ENCODE results near the gene GJA3.

Gene GJA3

DNA sequence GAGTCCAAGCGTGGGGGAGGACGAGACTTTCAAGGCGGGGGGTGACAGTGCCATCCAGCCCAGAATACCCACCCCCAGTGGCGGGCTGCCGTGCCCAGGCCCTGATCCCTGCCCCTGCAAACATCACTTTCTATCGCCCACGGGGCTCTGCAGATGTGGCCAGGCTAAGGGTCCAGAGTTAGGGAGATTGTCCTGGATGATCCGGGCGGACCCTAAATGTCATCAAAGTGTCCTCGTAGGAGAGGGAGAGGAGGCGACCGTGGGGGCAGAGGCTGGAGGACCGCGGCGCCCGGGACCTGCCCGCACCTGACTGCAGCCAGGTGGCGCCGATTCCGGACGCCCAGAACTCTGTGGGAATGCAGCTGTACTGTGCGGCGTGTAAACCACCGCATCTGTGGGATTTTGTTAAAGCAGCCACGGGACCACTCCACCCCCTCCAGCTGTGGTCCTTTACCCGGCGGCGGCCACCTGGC is 32.4 kb downstream of the GJA3 start:
- DNase-seq (ENCODE audit: low read depth in 1 of 2, low spot score in 1 of 2): no peak

DNA sequence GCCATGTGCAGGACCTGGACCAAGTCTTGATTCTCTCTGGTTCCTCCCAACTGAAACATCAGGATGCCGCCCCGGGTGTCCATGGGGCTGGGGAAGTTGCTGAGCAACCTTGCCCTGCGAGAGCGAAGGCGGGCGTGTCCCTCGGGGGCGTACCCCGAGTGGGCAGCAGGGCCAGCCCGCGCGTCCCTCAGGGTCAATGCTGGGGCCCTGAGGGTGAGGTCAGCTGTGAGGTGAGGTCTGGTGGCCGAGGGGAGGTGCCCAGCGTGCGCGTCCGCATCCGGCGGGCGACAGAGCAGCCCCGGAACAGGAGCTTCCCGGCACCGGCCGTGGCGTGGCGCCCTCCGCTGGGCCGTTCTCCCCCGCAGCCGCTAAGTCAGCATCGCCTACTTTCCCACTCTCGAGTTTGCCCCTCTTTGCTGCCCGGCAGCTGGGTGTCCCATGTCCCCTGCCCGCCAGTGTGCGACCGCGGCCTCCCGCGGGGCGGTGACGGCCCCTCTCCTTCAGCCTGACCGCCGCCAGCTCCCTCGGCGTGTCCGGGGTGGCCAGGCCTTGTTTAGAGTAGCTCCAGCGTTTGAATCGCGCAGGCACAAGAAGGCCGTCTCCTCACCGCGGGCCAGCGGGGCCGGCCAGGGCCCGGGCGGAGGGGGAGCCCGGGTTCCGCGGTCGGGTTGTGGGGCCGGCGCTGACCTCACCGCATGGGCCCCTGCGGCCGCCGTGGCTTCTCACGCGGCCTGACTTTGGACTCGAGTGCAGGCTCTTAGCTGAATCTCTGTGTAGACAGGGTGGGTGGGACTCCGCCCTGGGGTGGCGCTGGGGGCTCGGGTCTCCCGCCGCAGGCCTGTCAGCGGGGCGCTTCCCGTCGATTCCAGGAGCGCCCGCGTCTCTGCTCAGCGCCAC is 33.0 kb downstream of the GJA3 start:
- no peak for DNase-seq (ENCODE audit: low read depth in 1 of 2, low spot score in 1 of 2)

DNA sequence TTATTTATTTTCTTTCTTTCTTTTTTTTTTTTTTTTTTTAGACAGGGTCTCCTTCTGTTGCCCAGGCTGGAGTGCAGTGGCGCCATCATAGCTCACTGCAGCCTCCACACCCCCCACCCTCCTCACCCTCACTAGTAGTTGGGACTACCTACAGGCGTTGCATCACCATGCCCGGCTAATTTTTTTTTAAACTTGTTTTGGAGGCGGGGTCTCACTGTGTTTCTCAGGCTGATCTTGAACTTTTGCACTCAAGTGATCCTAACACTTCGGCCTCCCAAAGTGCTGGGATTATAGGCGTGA is 33.6 kb downstream of the GJA3 start:
- no peak for DNase-seq (ENCODE audit: low read depth in 1 of 2, low spot score in 1 of 2)

DNA sequence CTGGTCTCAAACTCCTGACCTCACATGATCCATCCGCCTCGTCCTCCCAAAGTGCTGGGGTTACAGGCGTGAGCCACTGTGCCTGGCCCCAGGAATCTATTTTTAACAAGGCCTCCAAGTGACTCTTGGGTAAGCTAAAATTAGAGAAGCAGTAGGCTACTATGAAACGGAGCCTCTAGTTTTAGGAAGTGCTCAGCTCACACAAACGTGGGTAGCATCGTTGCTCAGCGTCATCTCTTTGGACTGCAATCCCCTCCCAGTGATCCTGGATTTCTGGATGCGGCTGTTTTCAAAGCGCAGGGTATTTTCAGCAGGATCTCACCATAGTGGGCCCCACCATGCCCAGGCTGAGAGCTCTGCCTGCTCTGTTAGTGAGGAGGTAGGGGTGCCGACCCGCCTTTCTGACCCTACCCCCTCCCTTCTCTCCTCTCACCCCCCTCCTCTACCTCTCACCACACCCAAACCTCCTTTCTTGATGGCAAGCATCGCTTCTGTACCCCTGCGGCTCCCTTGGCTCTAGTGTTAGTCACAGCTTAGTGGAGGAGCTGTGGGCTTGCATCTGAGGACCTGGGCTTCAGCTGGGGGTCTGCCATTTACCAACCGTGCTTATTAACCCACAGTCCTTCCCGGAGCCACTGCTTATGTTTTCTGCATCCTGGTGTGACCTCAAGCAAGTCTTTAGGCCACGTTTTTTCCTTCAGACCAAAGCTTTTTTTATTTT is 34.2 kb downstream of the GJA3 start:
- DNase-seq (ENCODE audit: low read depth in 1 of 2, low spot score in 1 of 2): no peak

DNA sequence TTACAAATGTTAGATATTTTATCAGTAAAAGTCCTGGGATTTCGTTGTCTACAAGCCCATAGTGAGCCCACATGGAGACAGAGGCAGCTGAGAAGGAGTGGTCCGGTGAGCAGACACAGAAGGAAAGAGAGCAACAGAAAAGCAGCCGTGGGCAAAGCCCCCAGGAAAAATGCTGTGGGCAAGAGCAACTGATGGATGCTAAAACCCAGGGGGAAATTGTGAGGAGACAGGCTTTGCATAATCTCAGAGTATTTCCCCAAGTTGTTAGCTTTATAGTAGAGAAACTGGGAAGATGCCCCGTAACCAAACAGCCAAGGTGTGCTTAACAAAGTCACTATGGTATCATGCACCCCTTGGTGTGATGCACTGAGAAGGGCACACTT is 35.1 kb downstream of the GJA3 start:
- DNase-seq (ENCODE audit: low read depth in 1 of 2, low spot score in 1 of 2): no peak

DNA sequence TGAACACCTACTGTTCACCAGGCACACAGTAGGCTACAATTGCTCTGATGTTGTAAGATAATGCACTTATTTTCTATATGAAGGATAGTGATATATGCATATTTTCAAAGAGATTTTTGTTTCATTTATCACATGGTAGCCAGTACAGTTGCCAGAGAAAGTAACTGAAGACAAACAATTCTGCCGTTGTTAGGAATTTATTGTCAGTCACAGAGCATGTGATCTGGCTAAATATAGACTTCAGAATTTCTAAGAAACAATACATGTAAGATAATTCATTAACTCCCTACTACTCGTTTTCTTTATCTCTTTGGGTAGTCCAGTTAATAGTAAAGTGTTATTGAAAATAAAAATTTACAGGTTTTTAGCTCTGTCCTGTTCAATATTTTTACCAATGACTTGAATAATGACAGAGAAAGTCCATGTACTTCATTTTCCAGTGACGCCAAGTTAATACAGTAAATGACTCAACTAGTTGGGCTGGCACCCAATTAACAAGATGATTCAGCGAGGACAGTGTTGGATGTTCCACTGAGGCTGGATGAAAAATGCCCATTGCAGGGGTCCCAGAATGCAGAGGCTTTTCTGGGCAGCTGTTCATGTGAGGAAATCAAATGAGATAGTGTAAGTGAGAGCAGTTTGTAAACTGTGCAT is 35.6 kb downstream of the GJA3 start:
- DNase-seq (ENCODE audit: low read depth in 1 of 2, low spot score in 1 of 2): no peak

DNA sequence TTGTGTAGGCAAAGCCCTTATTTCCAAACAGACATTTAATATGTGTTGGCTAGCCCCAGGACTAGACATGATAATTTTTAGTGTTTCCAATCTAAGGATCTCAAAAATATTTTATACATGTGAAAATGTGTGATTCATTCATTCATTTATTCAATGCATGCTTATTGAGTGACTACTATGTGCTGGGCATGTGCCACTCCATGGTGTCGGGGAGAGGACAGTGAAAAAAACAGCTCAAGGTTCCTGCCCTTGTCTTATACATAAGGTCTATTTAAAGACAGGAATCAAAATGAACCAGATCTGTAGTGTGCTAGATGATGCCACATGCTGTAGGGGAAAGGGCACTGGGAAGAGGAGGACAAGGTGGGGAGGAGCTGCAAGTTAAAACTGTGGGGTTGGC is 36.5 kb downstream of the GJA3 start:
- DNase-seq (ENCODE audit: low read depth in 1 of 2, low spot score in 1 of 2): no peak

DNA sequence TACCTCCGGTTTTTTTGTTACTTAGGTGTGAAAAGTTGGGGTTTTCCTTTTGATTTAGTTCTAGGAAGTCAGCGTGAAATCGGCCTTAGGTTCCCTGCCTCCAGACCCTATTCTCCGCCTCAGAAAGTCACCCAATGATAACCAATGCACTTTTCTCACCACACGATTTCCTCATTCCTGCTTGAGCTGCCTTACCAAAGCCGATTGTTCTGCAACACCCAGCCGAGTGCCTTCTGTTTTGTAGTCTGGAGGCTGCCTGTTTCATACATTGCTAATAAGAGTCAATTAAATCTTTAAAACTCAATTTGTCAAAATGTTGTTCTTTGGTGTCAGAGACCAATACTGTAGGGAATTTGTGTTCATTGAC is 39.7 kb downstream of the GJA3 start:
- no peak for DNase-seq (ENCODE audit: low read depth in 1 of 2, low spot score in 1 of 2)

DNA sequence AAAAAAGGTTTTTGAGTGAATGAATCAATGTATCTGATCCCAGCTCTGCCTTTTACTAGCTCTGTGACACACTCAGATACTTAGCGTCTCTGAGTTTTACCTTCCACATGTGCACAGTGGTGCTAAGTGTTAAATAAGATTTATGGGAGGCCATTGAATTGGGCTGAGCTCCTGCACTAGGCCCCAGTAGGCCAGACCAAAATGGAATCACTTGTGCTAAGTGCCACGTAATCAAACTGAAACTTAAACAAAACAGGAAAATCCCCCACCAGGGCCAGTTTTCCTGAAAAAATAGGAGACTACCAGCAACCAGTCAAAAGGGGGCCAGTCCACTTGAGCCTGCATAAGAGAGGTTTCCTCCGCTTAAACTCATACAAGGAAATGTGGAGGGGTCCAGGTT is 40.9 kb downstream of the GJA3 start:
- no peak for DNase-seq (ENCODE audit: low read depth in 1 of 2, low spot score in 1 of 2)

DNA sequence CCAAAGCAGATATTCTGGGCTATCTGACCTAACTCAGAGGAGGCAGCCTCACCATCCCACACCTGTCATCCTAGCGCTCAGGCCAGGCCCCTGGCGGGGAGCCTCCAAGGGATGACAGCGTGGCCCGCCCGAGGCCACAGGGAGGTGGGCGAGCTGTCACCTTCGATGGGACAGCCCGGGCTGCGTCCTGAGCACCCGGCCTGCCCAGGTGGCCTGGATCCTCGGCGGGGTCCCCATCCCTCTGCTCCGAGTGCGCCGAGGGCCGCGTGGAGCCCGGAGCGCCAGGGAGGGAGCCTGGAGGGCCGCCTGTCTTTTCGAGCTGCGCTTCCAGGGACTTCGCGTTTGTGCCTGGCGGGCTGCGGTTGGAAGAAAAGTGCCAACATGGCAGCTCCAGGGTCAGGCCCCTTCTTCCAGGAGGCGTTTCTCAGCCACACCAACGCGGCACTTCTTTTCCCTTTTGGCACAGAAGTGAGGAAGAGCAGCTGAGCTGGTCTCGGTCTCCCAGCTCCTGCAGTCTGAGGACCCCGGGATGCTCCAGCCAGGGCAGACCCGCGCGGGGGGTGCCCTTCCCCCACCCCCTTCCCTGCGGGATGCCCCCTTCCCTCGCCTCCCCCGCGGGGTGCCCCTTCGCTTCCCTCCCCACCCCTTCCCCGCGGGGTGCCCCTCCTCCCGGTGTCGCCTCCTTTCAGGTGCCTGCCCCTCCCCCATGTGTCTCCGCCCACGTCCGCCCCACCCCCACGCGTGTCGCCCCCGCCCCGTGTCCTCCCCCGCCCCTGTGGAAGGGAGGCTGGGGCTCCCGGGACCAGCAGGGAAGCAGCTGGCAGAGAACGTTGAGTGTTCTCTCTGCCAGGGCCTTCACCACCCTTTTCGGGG is 42.3 kb downstream of the GJA3 start:
- peak; percentile 5 to 16 for DNase-seq (ENCODE audit: low read depth in 1 of 2, low spot score in 1 of 2)

DNA sequence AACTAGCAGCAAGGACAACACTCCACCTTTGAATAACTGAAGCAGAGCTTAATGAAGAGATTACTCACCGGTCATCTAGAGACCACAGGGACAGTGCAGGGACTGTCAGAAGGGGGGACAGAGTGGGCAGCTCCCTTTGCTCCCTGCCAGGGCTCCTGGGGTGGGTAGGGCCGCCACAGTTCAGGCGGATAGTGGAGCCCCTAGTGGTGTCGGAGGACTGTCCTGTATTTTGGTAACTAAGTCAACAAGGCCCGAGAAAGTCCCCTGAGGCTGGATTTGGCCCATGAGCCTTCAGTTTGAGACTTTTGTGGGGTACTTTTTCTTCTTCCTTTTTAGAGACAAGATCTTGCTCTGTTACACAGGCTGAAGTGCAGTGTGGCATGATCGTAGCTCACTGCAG is 44.6 kb downstream of the GJA3 start:
- DNase-seq (ENCODE audit: low read depth in 1 of 2, low spot score in 1 of 2): no peak

DNA sequence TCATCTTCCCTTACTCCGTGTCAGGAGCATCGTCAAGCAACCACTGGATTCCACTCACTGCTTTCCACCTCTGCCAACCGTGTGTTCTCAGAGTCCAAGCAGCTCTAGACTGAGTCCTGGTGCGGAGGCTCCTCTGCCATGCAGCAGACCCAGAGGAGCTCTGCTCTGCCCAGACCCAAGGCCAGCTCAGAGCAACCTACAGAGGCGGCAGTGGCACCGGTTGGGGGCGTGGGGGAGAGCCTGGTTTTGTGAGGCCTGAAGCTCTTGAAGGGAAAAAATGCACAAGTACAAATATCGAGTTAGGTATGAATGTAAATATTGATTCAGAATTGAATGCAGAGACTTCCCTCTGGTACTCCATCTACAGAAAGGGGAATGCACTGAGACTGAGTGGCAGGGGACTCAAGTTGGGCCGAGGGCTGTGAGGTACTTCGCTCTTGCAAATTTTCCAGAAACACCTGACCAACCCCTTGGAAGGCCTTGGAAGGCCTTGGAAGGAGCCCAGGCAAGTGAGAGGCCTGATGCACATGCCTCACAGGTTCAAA is 46.7 kb downstream of the GJA3 start:
- DNase-seq (ENCODE audit: low read depth in 1 of 2, low spot score in 1 of 2): no peak

DNA sequence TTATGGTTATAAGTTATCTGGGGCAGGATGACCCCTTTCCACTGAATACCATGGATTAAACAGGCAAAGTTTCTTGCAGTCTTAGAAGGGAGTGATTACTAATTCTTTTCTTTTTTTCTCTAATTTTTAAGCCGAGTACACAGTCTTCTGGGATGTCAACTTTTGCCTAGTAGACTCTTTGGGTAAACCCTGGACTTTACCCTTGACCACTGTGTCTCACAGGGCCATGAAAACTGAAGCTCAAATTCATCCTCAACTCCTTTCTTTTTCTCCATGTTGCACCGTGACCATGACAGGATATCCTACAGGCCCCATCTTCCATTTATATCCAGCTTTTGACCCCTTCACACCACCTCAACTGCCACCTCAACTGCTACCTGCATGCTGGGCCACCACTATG is 51.8 kb downstream of the GJA3 start:
- DNase-seq (ENCODE audit: low read depth in 1 of 2, low spot score in 1 of 2): no peak

DNA sequence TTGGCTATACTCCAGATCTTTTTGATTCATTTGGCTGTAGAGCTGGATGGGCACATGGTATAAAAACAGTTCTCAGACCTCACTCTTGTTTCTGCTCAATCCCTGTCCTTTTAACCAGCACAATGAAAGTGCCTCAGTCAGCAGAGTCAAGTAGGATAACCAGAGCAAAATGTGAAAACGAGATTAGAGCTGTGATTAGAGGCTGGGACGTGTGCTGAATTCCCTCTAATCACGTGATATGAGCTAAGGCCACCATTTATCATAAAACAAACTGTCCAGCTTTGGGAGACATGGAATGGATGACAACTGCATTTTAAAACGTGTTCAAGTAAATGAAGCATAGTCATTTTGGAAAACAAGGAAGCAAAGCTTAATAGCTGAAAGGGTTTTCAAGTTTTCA is 54.1 kb downstream of the GJA3 start:
- DNase-seq (ENCODE audit: low read depth in 1 of 2, low spot score in 1 of 2): no peak

DNA sequence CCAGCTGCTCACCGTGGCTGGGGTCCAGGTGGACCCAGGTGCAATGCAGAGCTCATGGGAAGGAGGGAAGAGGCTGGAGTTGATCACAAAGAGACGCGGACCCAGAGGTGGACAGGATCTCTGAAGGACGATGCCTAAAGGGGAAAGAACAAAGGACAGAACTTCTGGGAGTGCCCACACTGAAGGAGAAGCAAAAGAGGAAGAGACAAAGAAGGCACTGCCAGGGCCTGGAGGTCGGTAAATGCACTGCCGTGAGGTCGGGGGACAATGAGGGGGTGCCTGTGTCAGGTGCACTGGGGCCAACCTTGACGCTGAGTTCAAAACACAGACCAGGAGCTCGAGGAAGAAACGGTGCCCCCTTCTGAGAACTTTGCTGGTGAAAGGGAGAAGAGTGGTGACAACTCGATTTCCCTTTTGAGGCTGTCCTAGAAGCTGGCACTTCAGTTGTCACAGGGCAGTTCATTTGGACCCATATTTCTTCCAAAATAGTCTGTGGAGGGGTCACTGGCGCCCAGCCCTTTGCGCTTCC is 55.6 kb downstream of the GJA3 start:
- no peak for DNase-seq (ENCODE audit: low read depth in 1 of 2, low spot score in 1 of 2)

DNA sequence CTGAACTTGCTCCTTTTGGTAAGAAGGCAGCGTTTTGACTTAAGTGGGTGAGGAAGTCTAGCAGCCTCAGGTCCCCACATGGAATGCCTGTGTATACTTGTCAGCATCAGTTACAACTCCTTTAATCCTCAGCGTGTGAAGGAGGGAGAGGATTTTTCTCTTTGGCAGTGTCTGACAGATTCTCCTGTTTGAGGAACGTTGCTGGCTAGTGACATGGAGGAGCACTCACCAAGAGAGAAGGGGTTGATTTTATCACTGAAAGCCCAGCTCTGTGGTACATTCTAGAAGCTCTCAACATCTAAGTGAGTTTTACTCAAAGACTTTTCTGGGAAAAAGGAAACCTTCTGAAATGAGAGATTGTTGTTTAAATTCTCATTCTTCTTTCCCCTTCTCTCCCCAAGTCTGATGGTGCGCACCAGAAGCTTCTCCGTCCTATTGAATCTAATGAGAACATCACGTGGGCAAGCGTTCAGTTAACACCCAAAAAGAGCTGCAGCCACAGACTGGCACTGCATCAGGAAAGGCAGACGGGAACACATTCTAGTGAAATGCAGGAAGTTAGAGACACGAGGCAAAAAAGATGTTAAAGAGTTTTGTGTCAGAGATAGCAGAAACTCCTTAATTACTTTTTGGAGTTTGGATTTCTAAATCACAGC is 58.2 kb downstream of the GJA3 start:
- no peak for DNase-seq (ENCODE audit: low read depth in 1 of 2, low spot score in 1 of 2)

DNA sequence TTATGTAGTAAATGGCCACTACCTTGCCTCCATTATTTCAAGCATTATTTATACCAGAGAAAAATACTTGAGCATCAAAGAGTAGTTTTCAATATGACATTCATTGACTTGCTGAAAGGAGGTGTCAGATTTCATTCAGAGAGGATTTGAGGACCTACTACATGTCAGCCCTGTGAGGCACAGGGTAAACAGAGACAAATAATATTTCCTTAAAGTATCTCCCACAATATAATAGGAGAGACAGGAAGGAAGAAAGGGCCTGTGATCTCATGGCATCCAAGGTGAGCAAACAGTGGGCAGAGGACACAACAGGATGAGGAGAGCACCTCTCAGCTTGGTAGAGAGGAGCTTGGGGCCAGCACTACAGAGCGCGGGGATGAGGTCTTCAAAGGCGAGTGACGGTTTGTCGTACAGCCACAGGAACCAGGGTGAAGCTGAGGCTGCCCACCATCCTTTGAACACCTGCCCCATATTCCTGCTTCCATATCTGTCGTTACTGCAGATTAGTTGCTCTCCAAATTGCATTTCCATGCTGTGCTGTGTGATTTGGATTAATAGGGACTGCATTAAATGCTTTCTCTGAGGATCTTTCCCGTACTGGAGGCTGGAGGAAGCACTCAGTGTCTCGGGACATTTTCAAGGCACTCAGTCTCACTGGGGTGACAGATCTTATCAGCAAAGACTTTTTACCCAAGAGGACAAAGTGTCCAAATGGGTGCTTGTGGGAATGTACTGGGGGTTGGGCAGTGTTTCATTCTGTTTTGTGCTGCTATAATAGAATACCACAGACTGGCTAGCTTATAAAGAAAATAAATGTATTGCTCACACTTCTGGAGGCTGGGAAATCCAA is 59.2 kb downstream of the GJA3 start:
- DNase-seq (ENCODE audit: low read depth in 1 of 2, low spot score in 1 of 2): no peak

DNA sequence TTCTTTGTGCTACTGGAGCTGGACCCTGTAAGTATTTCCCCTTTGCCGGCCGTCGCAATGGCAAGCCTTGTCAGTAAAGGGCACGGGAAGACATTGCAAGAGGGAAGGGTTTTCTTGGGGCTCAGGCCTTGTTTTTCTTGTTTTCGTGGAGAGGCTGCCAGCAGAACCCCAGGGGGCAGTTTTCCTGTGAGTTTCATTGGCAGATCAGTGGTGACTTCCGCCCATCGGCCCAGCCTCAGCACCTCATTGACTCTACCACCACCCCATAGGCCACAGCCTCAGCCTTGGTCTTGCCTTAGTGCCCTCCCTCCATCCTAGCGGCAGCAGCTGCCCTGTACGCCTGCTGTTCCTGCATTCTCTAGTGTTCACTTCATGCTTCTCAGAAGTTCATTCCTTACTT is 61.5 kb downstream of the GJA3 start:
- no peak for DNase-seq (ENCODE audit: low read depth in 1 of 2, low spot score in 1 of 2)

DNA sequence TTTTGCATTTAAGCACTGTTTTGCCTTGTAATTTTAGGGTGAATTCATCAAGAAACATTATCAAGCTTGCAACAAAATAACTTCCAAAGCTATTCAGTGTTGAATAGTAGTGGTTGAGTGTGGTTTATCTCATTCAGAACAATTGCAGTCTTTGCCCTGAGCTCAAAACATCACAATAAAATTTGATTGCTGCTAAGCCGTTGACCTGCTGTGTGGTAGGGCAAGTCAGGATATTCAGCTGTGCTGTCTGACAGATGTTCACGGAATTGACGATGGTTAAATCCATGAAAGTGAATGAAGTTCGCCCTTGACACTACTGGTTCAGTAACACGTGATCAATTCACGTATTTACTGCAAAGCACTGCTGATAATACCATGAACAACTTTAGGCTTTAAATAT is 66.9 kb downstream of the GJA3 start:
- DNase-seq (ENCODE audit: low read depth in 1 of 2, low spot score in 1 of 2): no peak

Data from activated CD4-positive, alpha-beta T cell treated with anti-CD3 and anti-CD28 coated beads, Interleukin-2, amount 50 U/mL, for 24 hours (primary cell).